GM18858 (cell line): Measurements from ENCODE around the gene RELA.

ENCODE experiments used
- ATAC-seq: cut with Tn5 transposase; IDR thresholded peaks from one replicate; pipeline ENCODE4 v1.9.1; 2021; ENCODE audit not compliant: unreplicated experiment

The RELA gene

DNA sequence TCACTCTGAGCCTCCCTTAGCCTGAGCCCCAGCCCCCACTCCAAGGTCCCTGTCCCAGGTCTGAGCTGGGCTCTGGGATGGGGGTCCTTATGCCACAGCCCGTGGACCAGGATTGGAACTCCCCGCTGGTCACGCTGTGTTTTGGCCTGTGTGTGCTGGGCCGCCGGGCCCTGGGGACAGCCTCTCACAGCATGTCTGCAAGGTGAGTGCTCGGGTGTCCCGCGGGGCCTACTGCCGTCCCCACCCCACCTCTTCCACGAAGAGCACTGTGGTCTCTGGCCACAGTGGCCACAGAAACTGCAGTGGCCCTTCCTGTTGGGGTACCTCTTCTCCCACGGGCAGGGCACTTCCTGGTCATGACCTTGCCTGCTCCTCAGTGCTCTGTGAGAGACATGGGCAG lies 28.3 kb downstream of the RELA start:
- no peak for ATAC-seq

DNA sequence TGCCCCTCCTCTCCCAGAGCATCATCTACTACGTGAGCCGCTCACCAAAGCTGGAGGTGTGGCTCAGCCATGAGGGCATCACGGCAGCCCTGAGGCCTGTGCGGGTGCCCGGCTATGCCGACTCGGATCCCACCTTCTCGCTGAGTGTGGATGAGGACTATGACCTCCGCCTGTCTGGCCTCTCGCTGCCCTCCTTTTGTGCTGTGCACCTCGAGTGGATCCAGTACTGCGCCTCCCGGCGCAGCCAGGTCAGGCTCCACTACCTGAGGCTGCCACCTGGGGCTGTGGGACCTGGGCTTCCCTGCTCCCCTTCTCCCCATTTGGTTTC lies 28.6 kb downstream of the RELA start:
- ATAC-seq = no peak

DNA sequence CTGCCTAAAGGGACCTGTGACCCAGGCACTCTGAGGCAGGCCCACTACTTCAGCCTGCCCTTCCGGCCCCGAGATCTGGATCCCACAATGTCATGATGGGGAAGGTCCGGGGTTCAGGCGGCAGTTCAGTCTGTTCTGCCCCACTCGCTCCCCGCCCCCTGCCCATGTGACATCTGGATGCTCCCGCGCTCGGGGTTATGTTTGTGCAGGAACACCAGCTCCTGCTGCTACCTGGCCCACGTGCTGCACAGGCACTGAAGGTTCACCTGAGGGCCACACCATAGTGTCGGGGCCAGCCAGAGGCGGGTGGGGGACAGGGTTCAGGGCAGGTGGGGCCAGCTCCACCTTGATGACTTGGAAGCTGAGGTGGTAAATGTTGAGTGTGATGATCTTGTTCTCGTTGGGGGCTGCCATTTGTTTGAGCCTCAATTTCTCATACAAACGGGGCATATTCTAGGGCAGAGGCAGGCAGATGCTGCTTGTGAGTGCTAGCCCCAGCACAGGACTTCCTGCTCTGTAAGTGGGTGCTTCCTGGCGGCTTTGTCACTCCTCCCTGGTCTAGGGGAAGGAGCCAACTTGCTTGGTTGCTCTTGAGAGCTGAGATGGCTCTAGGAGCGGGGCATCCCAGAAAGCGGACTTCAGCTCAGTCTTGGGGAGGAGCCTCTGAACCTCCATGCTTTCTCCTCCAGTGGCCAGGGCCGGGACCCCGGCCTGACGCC lies 29.2 kb downstream of the RELA start:
- ATAC-seq = no peak

DNA sequence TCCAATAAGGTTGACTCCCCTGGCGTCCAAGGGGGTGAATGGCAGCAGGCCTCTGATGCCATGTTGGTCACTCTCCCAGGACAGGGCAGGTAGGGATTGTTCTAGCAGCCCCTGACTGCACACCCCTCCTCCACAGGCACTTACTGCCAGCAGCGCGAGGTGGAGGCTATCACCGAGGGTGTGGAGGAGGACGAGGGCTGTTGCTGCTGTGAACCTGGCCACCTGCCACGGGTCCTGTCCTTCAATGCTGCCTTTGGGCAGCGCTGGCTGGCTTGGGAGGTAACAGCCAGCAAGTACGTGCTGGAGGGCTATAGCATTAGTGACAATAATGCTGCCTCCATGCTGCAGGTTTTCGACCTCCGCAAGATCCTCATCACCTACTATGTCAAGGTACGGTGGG lies 32.5 kb downstream of the RELA start:
- ATAC-seq = no peak

DNA sequence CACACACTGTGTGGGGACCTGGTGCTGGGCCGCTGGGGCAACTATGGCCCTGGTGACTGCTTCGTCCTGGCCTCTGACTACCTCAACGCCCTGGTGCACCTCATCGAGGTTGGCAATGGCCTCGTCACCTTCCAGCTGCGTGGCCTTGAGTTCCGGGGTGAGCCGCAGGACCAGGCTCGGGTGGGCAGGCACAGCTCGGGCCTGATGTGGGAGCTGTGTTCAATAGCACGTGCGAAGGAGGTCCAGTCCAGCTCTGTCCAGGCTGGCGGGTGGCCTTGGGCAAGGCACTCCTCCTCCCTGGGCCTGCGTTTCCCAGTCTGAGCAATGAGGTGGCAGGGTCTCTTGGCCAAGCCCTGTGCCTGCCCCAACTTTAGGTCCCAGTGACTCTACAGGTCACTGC lies 33.1 kb downstream of the RELA start:
- ATAC-seq = no peak

DNA sequence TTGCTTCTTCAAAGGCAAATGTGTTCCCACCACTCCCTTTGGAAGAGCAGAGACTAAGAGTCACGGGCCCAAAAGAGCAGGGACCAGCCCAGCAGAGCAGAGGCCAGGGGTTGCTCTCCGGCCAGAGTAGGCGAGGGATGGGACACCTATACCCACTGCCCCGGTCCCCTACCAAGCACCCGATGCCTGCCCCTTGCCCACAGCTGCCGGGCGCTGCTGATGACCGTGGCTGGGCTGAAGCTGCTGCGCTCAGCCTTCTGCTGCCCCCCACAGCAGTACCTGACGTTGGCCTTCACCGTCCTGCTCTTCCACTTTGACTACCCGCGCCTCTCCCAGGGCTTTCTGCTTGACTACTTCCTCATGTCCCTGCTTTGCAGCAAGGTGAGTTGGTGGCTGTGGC lies 35.5 kb downstream of the RELA start:
- no peak for ATAC-seq

DNA sequence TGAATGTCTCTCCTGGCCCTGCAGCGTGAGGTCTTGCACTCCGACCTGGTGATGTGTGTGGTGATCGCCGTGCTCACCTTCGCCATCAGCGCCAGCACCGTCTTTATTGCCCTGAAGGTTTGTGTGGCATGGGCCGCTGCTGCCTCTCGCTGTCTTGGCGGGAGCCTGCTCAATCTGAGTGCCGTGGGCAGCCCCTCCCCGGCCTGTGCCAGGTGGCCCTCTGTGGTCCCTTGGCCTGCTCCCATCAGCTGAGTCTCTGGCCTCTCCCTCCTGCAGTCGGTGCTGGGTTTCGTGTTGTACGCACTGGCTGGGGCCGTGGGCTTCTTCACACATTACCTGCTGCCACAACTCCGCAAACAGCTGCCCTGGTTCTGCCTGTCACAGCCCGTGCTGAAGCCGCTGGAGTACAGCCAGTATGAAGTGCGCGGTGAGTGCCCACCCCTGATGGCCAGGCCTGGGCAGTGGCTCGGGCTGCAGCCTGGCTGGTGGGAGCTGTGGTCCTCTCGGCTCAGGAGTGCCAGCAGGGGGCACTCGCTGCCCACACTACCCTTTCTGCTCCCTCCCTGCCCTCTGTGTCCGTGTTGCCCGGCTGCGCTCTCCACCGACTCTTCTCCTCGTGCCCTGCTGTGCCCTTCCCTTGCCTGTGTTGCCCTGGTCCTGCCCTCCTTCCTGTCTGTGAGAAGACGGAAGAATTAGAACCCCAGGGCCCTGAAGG lies 36.9 kb downstream of the RELA start:
- ATAC-seq = no peak

DNA sequence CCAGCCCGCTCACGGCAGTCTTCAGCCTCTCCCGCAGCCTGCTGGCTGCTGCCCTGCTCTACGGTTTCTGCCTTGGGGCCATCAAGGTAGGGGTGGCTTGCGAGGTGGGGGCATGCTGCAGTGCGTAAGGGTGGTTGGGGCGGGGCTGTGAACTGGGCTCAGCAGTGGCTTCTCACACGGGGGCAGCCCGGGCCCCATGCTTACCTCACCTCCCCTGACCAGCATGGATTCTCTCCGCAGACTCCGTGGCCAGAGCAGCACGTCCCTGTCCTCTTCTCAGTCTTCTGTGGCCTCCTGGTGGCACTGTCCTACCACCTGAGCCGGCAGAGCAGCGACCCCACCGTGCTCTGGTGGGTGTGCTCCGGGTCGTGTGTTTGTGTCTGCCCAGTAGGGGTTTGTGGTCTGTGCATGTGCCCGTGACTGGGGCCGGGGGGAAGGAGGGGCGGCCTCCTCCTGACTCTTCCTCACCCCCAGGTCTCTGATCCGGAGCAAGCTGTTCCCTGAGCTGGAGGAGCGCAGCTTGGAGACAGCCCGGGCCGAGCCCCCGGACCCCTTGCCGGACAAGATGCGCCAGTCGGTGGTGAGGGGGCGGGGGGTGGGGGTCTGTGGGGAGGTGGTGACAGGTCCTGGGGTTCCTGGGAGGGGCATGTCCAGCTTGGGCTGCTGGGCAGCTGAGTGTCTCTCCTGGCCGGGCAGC lies 37.6 kb downstream of the RELA start:
- no peak for ATAC-seq

DNA sequence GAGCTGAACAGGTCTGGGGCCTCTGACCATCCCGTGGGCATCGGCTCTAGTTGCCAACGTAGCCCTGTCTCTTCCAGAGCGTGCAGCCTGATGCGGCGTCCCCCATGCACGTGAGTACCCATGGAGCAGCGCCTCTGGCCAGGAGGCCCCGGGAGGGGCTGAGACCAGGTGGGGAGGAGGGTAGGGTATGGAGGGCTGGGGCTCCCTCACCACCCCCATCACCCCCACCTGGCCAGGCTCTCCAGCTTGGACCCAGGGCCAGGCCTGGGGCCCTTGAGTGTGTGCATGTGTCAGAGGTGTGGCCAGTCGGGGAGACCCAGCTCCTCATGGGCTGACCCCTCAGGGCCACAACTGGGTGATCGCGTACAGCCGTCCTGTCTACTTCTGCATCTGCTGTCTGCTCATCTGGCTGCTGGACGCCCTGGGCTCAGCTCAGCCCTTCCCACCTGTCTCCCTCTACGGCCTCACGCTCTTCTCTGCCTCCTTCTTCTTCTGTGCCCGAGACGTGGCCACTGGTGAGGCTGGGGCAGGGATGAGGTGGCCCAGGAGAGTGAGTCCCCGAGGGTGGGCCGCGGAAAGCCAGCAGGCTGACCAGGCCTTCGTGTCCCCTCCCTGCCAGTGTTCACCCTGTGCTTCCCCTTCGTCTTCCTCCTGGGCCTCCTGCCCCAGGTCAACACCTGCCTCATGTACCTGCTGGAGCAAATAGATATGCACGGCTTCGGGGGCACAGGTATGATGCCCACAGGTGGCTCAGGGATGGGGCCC lies 38.7 kb downstream of the RELA start:
- ATAC-seq = no peak

DNA sequence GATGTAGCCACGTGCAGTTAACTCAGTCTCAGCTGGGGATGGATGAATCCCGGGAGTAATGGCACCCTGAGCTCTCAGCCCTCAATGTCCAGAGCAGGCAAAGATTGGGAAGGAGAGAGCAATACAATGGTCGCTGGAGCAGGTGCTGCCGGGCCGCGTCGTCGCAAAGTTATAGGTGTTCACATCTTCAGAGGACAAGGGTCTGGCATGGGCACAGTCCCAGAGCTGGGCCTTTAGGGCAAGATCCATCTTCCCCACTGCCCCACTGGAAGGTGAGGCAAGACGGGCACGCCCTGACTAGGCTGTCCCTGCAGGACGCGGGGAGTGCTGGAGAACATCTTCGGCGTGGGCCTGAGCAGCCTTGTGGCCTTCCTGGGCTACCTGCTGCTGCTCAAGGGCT lies 39.5 kb downstream of the RELA start:
- no peak for ATAC-seq

DNA sequence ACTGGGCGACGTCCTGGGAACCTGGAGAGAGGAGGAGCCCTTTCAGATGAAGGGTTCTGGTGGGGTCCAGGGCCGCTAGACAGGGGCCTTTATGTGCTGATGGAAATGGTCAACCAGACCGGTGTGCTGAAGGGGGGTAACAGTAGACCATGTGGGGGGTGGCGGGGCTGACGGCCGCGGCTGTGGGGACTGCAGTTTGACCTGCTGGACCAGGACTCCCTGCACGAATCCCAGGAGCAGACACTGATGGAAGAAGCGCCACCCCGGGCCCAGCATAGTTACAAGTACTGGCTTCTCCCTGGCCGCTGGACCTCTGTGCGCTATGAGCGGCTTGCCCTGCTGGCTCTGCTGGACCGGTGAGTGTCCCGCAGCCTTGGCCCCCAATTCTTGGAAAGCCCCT lies 40.7 kb downstream of the RELA start:
- no peak for ATAC-seq

DNA sequence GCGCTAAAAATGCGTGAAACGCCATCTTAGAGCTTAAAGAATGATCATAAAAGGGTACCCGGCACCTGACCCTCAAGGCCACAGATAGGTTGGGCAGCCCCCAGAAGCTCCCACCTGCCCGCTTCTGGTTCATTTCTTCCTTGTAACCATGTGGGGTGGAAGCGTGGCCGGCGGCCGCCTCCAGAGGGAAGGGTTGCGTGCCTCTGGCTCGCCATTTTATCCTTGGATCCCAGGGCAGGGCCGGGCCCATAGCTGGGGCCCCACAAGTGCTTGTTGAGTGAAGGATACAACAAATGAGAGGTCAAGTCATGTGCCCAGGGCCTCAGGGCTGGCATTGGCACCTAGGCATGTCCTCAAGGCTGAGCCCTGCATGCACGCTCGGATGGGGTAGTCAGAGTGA lies 41.3 kb downstream of the RELA start:
- no peak for ATAC-seq

DNA sequence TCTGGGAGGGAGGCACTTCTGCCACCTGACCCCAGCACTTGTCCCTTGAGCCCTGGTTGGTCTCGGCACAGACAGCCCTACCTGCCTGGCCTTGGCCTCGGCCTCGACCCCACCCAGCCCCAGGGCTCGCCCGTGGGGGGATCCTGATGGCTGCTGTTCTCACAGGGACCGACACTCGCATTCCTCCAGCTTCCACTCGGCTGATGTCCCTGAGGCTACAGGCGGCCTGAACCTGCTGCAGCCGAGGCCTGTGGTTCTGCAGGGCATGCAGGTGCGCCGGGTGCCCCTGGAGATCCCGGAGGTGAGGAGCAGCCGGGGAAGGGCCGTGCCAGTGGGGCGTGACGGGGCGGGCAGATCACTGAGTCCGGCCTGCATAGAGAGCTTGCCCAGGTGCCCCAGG lies 42.0 kb downstream of the RELA start:
- ATAC-seq = no peak

DNA sequence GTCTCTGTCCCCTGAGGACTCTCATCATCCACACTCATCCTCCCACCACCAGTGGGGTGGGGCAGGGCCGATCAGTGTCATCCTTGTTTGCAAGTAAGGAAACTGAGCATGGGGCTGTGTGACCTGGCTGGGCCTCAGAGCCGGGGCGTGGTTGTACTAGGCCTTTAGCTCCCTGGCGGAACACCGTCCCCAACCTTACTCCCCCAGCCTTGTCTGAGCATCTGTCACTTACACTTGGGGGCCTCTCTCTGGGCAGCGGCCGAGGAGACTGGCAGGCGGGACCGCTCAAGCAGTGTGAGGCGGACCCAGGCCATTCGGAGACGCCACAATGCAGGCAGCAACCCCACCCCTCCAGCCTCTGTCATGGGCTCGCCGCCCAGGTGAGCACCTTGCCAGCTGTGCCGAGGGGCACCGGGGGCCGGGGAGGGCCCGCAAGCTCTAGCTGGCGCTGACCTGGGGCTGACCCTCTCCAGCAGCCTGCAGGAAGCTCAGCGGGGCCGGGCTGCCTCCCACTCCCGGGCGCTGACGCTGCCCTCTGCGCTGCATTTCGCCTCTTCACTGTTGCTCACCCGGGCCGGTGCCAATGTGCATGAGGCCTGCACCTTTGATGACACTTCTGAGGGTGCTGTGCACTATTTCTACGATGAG lies 43.3 kb downstream of the RELA start:
- no peak for ATAC-seq

DNA sequence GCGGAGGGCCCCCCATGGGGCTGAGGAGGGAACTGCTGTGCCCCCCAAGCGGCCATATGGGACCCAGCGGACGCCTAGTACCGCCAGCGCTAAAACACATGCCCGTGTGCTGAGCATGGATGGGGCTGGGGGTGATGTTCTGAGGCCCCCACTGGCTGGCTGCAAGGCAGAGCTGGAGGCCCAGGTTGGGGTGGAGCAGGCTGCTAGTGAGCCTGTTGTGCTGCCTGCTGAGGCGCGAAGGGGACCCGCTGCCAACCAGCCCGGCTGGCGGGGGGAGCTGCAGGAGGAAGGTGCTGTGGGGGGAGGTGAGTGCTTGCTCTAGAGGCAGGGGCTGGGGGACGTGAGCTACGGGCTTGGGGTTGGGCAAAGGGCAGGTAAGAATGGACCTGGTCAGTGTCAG lies 44.0 kb downstream of the RELA start:
- no peak for ATAC-seq

DNA sequence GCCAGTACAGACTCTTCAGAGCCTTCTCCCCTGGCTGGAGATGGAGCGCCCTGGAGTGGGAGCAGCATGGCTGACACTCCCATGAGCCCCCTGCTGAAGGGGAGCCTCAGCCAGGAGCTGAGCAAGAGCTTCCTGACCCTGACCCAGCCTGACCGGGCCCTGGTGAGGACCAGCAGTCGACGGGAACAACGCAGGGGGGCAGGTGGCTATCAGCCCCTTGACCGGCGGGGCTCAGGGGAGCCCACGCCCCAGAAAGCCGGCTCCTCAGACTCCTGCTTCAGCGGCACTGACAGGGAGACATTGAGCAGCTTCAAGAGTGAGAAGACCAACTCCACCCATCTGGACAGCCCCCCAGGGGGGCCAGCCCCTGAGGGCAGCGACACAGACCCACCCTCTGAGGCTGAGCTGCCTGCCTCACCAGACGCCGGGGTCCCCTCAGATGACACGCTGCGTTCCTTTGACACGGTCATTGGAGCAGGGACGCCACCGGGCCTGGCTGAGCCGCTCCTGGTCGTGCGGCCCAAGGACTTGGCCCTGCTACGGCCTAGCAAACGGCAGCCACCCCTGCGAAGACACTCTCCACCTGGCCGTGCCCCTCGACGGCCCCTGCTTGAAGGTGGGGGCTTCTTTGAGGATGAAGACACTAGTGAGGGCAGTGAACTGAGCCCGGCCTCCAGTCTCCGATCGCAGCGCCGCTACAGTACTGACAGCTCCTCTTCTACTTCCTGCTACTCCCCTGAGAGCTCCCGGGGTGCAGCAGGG lies 44.5 kb downstream of the RELA start:
- ATAC-seq = no peak

DNA sequence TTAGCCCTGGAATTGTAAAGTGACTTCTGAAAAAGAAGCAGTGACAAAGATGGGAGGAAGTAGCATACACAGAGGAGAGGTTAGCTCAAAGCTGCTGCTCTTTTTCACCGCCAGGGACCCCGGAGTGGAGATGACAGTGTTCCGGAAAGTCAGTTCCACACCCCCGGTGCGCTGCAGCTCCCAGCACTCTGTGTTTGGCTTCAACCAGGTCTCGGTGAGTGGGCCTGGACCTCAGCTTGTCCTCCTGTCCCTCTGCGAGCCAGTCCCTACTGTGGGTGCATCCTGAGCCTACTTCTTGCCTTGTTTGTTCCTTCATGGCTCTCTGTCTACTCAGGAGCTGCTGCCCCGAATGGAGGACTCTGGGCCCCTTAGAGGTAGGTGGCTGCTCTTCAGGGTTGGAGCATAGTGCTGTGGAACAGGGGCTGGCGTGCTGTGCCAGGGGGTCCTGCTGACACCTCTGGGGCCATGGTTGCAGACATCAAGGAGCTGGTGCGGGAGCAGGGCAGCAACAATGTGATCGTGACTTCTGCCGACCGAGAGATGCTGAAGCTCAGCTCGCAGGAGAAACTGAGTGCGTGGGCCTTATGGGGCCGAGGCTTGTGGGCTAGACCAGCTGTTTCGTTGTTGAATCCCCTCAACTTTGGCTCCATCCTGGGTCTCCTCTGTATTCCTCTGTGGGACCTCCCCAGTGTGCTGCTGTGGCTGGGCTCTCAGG lies 45.4 kb downstream of the RELA start:
- no peak for ATAC-seq

DNA sequence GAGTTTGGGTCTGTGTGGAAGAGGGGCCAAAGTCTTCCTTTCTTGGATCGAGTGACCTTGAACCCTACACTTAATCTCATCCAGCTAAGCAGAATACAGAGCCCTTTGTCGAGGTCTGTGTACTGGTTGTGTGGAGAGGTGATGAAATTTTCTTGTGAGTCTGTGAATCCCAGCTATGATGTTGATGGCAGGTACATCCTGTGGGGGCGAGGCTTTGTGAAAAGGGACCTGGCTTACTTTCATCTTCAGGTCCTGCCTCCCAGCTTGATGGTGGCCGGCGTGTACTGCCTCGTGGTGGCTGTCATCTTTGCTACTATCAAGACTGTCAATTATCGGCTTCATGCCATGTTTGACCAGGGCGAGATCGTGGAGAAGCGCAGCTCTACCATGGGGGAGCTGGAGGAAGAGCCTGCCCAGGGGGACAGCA lies 46.1 kb downstream of the RELA start:
- ATAC-seq = no peak

DNA sequence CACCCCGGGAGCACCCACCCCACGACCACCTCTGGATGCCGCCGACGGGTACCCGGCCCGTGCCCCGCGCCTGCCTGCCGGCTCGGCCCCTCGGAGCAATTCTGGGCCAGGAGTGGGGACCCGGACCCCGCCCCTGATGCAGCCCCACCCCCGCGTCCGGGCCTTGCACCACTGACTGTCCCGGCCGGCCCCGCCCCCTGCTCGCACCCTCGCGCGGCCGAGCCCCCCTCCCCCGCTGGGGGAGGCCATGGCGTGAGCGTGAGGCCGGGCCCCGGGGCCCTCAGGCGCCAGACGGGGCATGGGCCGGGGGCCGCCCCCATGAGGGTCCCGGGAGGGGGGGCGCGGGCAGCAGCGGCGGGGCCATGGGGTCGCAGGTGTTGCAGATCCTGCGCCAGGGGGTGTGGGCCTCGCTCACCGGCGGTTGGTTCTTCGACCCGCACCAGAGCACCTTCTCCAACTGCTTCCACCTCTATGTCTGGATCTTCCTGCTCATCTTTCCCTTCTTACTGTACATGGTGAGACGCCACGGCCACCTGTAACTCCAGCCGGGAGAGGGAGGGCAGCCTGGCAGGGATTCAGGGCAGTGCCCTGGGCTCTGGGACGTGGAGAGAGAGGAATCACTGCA lies 46.7 kb downstream of the RELA start:
- no peak for ATAC-seq
